Testis (tissue), 2 donors: ENCODE data around the gene CD4.

Experiments
- CTCF ChIP-seq, 3 experiments: fragments of 450-650 bp in 2 of 3; fragments of 200-600 bp in 1 of 3; sonication (generic) in 1 of 3; IDR thresholded peaks; one replicate each; pipeline ENCODE4 v1.5.1; 2016 to 2019; ENCODE audit warnings: antibody characterized with exemption in 3 of 3, mild to moderate bottlenecking in 2 of 3, moderate library complexity in 1 of 3
- POLR2A ChIP-seq: fragments of 450-650 bp; IDR thresholded peaks from one replicate; pipeline ENCODE4 v1.6.1; 2017; ENCODE audit warnings: antibody characterized with exemption, mild to moderate bottlenecking, moderate library complexity

- TF ChIP-seq CTCF (IDR thresholded peaks at IDR 0.05) (no peak), POLR2A (no peak)
Observed at GRCh38 chr12:6786416-6787094, 2.8 kb upstream of the CD4 start.
